BLaER1 treated with 17β-estradiol and CSF1 and Interleukin-3, amounts not matched to agents 10 nM and 100 nM (cell line): Measurements from ENCODE around the gene ZNF503.

Experiments
- H3K27ac ChIP-seq, 11 experiments: shearing (Covaris generic); formaldehyde crosslinking; 2 replicates each; pipeline ENCODE4 v1.8.1; 2022
- H3K27me3 ChIP-seq, 11 experiments: shearing (Covaris generic); formaldehyde crosslinking; 2 replicates each; pipeline ENCODE4 v1.8.1; 2022
- H3K36me3 ChIP-seq, 11 experiments: shearing (Covaris generic); formaldehyde crosslinking; 2 replicates each; pipeline ENCODE4 v1.8.1; 2022
- H3K4me1 ChIP-seq, 10 experiments: shearing (Covaris generic); formaldehyde crosslinking; 2 replicates each; pipeline ENCODE4 v1.8.1; 2022
- H3K4me2 ChIP-seq, 11 experiments: shearing (Covaris generic); formaldehyde crosslinking; 2 replicates each; pipeline ENCODE4 v1.8.1; 2022
- H3K4me3 ChIP-seq, 10 experiments: shearing (Covaris generic); formaldehyde crosslinking; 2 replicates each; pipeline ENCODE4 v1.8.1; 2022
- H3K9ac ChIP-seq, 11 experiments: shearing (Covaris generic); formaldehyde crosslinking; 2 replicates each; pipeline ENCODE4 v1.8.1; 2022
- H3K9me3 ChIP-seq, 11 experiments: shearing (Covaris generic); formaldehyde crosslinking; replicated peaks in 1 of 11; 2 replicates each; pipeline ENCODE4 v1.8.1; 2022
- H4K20me1 ChIP-seq, 11 experiments: shearing (Covaris generic); formaldehyde crosslinking; 2 replicates each; pipeline ENCODE4 v1.8.1; 2022
- Cebpa-rat ChIP-seq, 11 experiments: shearing (Covaris generic); IDR thresholded peaks; 2 replicates each; pipeline ENCODE4 v1.8.1; 2022

ZNF503 gene

GRCh38 chr10:75408911-75409885 is 7.6 kb upstream of the ZNF503 start:
- Histone ChIP-seq H4K20me1 (peaks cover 0 to 37% (median 25%) of the 10 kb centered on the region in 11 experiments; a peak in 16 of 22 replicates), H3K4me1 (peaks cover under 1 to 13% (median 6%) of the 10 kb centered on the region in 10 experiments; a peak in 14 of 20 replicates), H3K27ac (peak overlapping the region in 4 of 11 experiments; percentile 26 to 75 (median 55); a peak in 6 of 22 replicates), H3K4me3 (peak overlapping the region; percentile 61 to 73 (median 64)), H3K4me2 (peak overlapping the region; percentile 72 to 89 (median 82)), H3K9me3 (peaks cover 22 to 54% (median 42%) of the 10 kb centered on the region in 11 experiments), H3K36me3 (peaks cover 0 to 21% (median 0%) of the 10 kb centered on the region in 11 experiments; a peak in 4 of 22 replicates), H3K27me3 (peaks cover 62 to 71% (median 68%) of the 10 kb centered on the region in 11 experiments), H3K9ac (peak overlapping the region; percentile 37 to 84 (median 58); a peak in 19 of 22 replicates)
- no peak for TF ChIP-seq Cebpa-rat (IDR thresholded peaks at IDR 0.05)

GRCh38 chr10:75408509-75408875 is 6.9 kb upstream of the ZNF503 start:
- no peak overlapping the region for H3K9ac ChIP-seq
- peaks cover 0 to 21% (median 0%) of the 10 kb centered on the region in 11 experiments; a peak in 4 of 22 replicates for H3K36me3 ChIP-seq
- H4K20me1 ChIP-seq: peaks cover 0 to 42% (median 26%) of the 10 kb centered on the region in 11 experiments; a peak in 16 of 22 replicates
- H3K27me3 ChIP-seq: peaks cover 69 to 78% (median 75%) of the 10 kb centered on the region in 11 experiments
- no peak for TF ChIP-seq Cebpa-rat (IDR thresholded peaks at IDR 0.05)
- peak overlapping the region; percentile 72 to 89 (median 82); a peak in 21 of 22 replicates for H3K4me2 ChIP-seq
- no peak overlapping the region for H3K27ac ChIP-seq
- peak overlapping the region; percentile 61 to 73 (median 64); a peak in 18 of 20 replicates for H3K4me3 ChIP-seq
- peaks cover 22 to 56% (median 42%) of the 10 kb centered on the region in 11 experiments for H3K9me3 ChIP-seq
- H3K4me1 ChIP-seq: peaks cover 7 to 20% (median 12%) of the 10 kb centered on the region in 10 experiments; a peak in 19 of 20 replicates

- Histone ChIP-seq H3K4me1 (peaks cover 13 to 26% (median 17%) of the 10 kb centered on the region in 10 experiments; a peak in 19 of 20 replicates), H3K27me3 (peaks cover 74 to 84% (median 81%) of the 10 kb centered on the region in 11 experiments), H3K4me2 (peak overlapping the region in 6 of 11 experiments; percentile 72 to 89 (median 78); a peak in 6 of 22 replicates), H3K27ac (no peak overlapping the region), H3K9ac (no peak overlapping the region), H3K9me3 (peaks cover 22 to 59% (median 42%) of the 10 kb centered on the region in 11 experiments), H4K20me1 (peaks cover 0 to 48% (median 26%) of the 10 kb centered on the region in 11 experiments; a peak in 16 of 22 replicates), H3K4me3 (peak overlapping the region in 8 of 10 experiments; percentile 61 to 73 (median 64); a peak in 10 of 20 replicates), H3K36me3 (peaks cover 0 to 21% (median 0%) of the 10 kb centered on the region in 11 experiments; a peak in 4 of 22 replicates)
- TF ChIP-seq Cebpa-rat (IDR thresholded peaks at IDR 0.05): no peak
Measured at GRCh38 chr10:75407713-75408508, 6.3 kb upstream of the ZNF503 start.

- Histone ChIP-seq H3K27ac (no peak overlapping the region), H3K9me3 (peaks cover 22 to 62% (median 42%) of the 10 kb centered on the region in 11 experiments), H4K20me1 (peaks cover 0 to 48% (median 26%) of the 10 kb centered on the region in 11 experiments; a peak in 16 of 22 replicates), H3K4me1 (peaks cover 17 to 30% (median 22%) of the 10 kb centered on the region in 10 experiments; a peak in 19 of 20 replicates), H3K9ac (no peak overlapping the region), H3K36me3 (peaks cover 0 to 21% (median 0%) of the 10 kb centered on the region in 11 experiments; a peak in 4 of 22 replicates), H3K4me3 (peak overlapping the region in 2 of 10 experiments; percentile 28 to 73; a peak in 4 of 20 replicates), H3K27me3 (peaks cover 78 to 90% (median 87%) of the 10 kb centered on the region in 11 experiments), H3K4me2 (no peak overlapping the region; a peak in 1 of 22 replicates)
- TF ChIP-seq Cebpa-rat (IDR thresholded peaks at IDR 0.05): no peak
Measured at GRCh38 chr10:75407224-75407712, 5.7 kb upstream of the ZNF503 start.

- peaks cover 17 to 30% (median 22%) of the 10 kb centered on the region in 10 experiments; a peak in 19 of 20 replicates for H3K4me1 ChIP-seq
- peaks cover 0 to 21% (median 0%) of the 10 kb centered on the region in 11 experiments; a peak in 4 of 22 replicates for H3K36me3 ChIP-seq
- H3K27ac ChIP-seq: no peak overlapping the region
- H3K4me2 ChIP-seq: no peak overlapping the region
- H3K9ac ChIP-seq: no peak overlapping the region
- peaks cover 22 to 62% (median 42%) of the 10 kb centered on the region in 11 experiments for H3K9me3 ChIP-seq
- TF ChIP-seq Cebpa-rat (IDR thresholded peaks at IDR 0.05): no peak
- H3K4me3 ChIP-seq: no peak overlapping the region
- peaks cover 78 to 97% (median 92%) of the 10 kb centered on the region in 11 experiments for H3K27me3 ChIP-seq
- H4K20me1 ChIP-seq: peaks cover 0 to 48% (median 26%) of the 10 kb centered on the region in 11 experiments; a peak in 16 of 22 replicates
Measured at GRCh38 chr10:75406462-75407223, 5.1 kb upstream of the ZNF503 start.

GRCh38 chr10:75405598-75406461 is 4.3 kb upstream of the ZNF503 start:
- Histone ChIP-seq H3K27me3 (peaks cover 78 to 100% (median 98%) of the 10 kb centered on the region in 11 experiments), H3K9me3 (peaks cover 22 to 62% (median 42%) of the 10 kb centered on the region in 11 experiments), H3K36me3 (peaks cover 0 to 21% (median 0%) of the 10 kb centered on the region in 11 experiments; a peak in 4 of 22 replicates), H3K4me3 (no peak overlapping the region), H3K27ac (no peak overlapping the region), H4K20me1 (peaks cover 0 to 48% (median 26%) of the 10 kb centered on the region in 11 experiments; a peak in 16 of 22 replicates), H3K9ac (no peak overlapping the region), H3K4me1 (peaks cover 17 to 30% (median 22%) of the 10 kb centered on the region in 10 experiments; a peak in 19 of 20 replicates), H3K4me2 (no peak overlapping the region)
- TF ChIP-seq Cebpa-rat (IDR thresholded peaks at IDR 0.05): no peak
